SU-DHL-6 (cell line): ENCODE results near the gene FAM199X.

Source experiments
- H2AFZ ChIP-seq: fragments of 200-600 bp; sonication (generic); 2 replicates; pipeline ENCODE4 v1.6.1; 2014; ENCODE audit warnings: low read depth, mild to moderate bottlenecking, moderate library complexity, mixed read lengths, antibody characterized with exemption, low read length; ENCODE audit not compliant: severe bottlenecking
- H3F3A ChIP-seq: fragments of 200-600 bp; shearing (Covaris generic); 2 replicates; pipeline ENCODE4 v1.6.0; 2016; ENCODE audit warnings: antibody characterized with exemption, mild to moderate bottlenecking; ENCODE audit not compliant: insufficient read depth
- H3K27ac ChIP-seq: fragments of 200-600 bp; sonication (generic); 2 replicates; pipeline ENCODE4 v1.5.1; 2016; ENCODE audit warnings: low read depth, mild to moderate bottlenecking, low read length, moderate library complexity, mixed read lengths
- H3K27me3 ChIP-seq: fragments of 200-600 bp; sonication (generic), shearing (Covaris generic); 2 replicates; pipeline ENCODE4 v1.6.0; 2014; ENCODE audit warnings: mild to moderate bottlenecking, low read length
- H3K36me3 ChIP-seq: fragments of 200-600 bp; sonication (generic); 2 replicates; pipeline ENCODE4 v1.6.1; 2014; ENCODE audit warnings: mild to moderate bottlenecking, low read length, mixed read lengths
- H3K4me2 ChIP-seq: fragments of 300-600, 200-600 bp; shearing (Covaris generic), sonication (generic); 2 replicates; pipeline ENCODE4 v1.6.0; 2014; ENCODE audit warnings: low read length, low read depth, mild to moderate bottlenecking; ENCODE audit not compliant: poor library complexity, severe bottlenecking
- H3K4me3 ChIP-seq: fragments of 200-600 bp; sonication (generic); 2 replicates; pipeline ENCODE4 v1.5.1; 2014; ENCODE audit warnings: antibody characterized with exemption, low read length, mild to moderate bottlenecking, mixed read lengths; ENCODE audit not compliant: insufficient read depth, poor library complexity, severe bottlenecking
- H3K79me2 ChIP-seq: fragments of 200-600 bp; sonication (generic); 2 replicates; pipeline ENCODE4 v1.6.1; 2014; ENCODE audit warnings: mild to moderate bottlenecking, low read length, moderate library complexity; ENCODE audit not compliant: insufficient read depth
- H3K9ac ChIP-seq: fragments of 200-600 bp; sonication (generic); 2 replicates; pipeline ENCODE4 v1.7.0; 2014; ENCODE audit warnings: mild to moderate bottlenecking, low read length
- H3K9me2 ChIP-seq: fragments of 200-600 bp; sonication (generic); replicated peaks from 2 replicates; pipeline ENCODE4 v1.6.1; 2014; ENCODE audit warnings: low read length; ENCODE audit not compliant: insufficient read depth
- H3K9me3 ChIP-seq: fragments of 200-600 bp; sonication (generic); 2 replicates; pipeline ENCODE4 v1.6.1; 2014; ENCODE audit warnings: low read length, mixed read lengths; ENCODE audit not compliant: insufficient read depth
- H4K20me1 ChIP-seq: fragments of 200-600 bp; sonication (generic); 2 replicates; pipeline ENCODE4 v1.6.1; 2014; ENCODE audit warnings: low read depth, mild to moderate bottlenecking, antibody characterized with exemption, low read length, moderate library complexity, mixed read lengths
- EZH2phosphoT487 ChIP-seq: fragments of 200-600 bp; sonication (generic), shearing (Covaris generic); conservative IDR thresholded peaks from 2 replicates; pipeline ENCODE4 v1.6.1; 2018; ENCODE audit warnings: mild to moderate bottlenecking, antibody characterized with exemption, low read length, moderate library complexity, mixed read lengths
- TF ChIP-seq, protein P1 (sequence below): fragments of 200-600 bp; sonication (generic); IDR thresholded peaks from one replicate; pipeline ENCODE4 v1.5.1; 2017; ENCODE audit warnings: antibody characterized with exemption, mild to moderate bottlenecking, low read length, moderate library complexity; ENCODE audit not compliant: insufficient read depth, poor library complexity, severe bottlenecking

The FAM199X gene

DNA sequence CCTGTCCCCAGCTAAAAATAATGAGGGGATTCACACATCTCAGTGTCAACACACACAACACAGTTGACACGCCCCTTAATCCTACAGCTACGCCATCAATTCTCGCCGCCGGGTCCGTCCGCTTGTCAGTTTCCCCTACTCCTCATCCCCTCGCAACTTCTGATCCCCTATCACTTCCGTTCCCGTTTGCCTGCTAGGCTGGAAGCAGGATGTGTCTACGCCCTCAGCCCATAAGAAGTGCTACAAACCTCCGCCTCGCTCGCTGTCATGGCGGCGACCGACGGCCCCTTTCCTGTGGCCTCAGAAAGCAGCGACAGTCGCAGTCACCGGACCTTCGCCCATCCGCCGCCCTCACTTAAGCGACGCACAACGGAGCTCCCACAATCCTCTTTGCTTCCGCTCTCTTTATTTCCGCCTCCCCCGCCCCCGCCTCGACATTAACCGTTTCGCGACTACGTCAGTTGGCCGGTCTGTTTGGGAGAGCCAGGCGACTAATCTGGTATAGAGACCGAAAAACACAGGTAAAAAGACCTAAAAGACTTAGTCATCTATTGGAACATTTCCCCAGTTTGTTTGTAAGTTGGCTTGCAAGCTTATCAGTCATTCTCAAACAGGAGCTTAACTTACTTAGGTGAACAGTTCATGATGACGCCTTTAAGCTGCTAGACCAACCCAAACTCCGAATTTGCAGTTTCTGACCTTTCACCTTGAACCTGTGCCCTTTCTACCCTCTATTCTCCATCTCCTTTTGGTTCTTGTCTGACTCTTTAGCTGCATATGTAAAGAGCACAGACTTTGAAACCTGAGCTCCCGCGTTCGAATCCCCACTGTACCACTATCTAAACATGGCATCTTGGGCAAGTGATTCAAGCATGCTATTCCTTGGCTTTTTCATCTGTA is 9.4 kb upstream of the FAM199X start, which contains the start of gene SLC25A53:
Gene SLC25A53 (minus strand): TSS at position 380 of the 900 bp plus-strand sequence. CDS start 51,752 bp downstream, outside the sequence.
- Histone ChIP-seq H3K36me3 (no peaks in the 10 kb centered on the region), H3K27ac (peak within 1 kb of the TSS; percentile 80), H3K4me3 (peak within 1 kb of the TSS; percentile 69), H3K79me2 (peaks cover 16% of the 10 kb centered on the region; the same call in 1 of the 2 replicates), H3F3A (no peaks in the 10 kb centered on the region), H3K4me2 (peak within 1 kb of the TSS; percentile 89), H4K20me1 (no peaks in the 10 kb centered on the region), H3K27me3 (no peaks in the 10 kb centered on the region), H3K9ac (peak within 1 kb of the TSS; percentile 62), H3K9me3 (no peaks in the 10 kb centered on the region), H2AFZ (peak within 1 kb of the TSS; percentile 59), H3K9me2 (no peaks in the 10 kb centered on the region)
- no peak for TF ChIP-seq EZH2phosphoT487
- TF ChIP-seq, protein P1, sequence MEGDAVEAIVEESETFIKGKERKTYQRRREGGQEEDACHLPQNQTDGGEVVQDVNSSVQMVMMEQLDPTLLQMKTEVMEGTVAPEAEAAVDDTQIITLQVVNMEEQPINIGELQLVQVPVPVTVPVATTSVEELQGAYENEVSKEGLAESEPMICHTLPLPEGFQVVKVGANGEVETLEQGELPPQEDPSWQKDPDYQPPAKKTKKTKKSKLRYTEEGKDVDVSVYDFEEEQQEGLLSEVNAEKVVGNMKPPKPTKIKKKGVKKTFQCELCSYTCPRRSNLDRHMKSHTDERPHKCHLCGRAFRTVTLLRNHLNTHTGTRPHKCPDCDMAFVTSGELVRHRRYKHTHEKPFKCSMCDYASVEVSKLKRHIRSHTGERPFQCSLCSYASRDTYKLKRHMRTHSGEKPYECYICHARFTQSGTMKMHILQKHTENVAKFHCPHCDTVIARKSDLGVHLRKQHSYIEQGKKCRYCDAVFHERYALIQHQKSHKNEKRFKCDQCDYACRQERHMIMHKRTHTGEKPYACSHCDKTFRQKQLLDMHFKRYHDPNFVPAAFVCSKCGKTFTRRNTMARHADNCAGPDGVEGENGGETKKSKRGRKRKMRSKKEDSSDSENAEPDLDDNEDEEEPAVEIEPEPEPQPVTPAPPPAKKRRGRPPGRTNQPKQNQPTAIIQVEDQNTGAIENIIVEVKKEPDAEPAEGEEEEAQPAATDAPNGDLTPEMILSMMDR = no peak

DNA sequence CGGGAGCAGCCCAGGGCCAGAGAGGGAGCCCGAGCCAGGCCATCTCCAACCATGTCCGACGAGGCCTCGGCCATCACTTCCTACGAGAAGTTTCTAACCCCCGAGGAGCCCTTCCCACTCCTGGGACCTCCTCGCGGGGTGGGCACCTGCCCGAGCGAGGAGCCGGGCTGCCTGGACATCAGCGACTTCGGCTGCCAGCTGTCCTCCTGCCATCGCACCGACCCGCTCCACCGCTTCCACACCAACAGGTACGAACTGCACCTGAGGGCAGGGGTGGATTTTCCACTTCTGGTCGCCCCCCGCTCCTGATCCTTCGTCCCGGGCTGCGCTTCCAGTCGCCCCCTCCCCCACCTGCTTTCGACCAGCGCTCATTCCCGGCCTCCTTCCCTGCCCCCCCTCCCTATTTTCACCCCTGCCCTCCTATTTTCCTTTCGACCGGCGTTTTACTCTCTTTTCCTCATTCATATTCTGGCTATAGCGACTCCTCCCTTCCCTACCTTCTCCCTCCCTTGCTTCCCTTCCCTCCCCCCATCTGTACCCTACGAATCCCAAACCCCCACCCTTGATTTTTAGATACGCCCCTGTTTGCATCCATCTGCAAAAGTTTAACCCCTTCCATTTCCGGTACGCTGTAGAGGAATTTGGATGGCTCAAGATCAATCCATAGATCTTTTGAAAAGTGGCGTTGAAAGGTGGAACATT is 633 bp downstream of the FAM199X start:
- H3K9me2 ChIP-seq = no peaks in the 10 kb centered on the region
- H3K9ac ChIP-seq = peak overlapping the region; percentile 84
- no peaks in the 10 kb centered on the region for H3F3A ChIP-seq
- no peak overlapping the region for H3K27ac ChIP-seq
- H4K20me1 ChIP-seq = no peaks in the 10 kb centered on the region
- no peaks in the 10 kb centered on the region for H3K36me3 ChIP-seq
- H3K9me3 ChIP-seq = no peaks in the 10 kb centered on the region
- no peak for TF ChIP-seq EZH2phosphoT487
- peak overlapping the region; percentile 91 for H3K4me2 ChIP-seq
- peak overlapping the region; percentile 60 for H3K4me3 ChIP-seq
- no peaks in the 10 kb centered on the region for H3K27me3 ChIP-seq
- H2AFZ ChIP-seq = peak overlapping the region; percentile 26
- H3K79me2 ChIP-seq = peaks cover 47% of the 10 kb centered on the region

DNA sequence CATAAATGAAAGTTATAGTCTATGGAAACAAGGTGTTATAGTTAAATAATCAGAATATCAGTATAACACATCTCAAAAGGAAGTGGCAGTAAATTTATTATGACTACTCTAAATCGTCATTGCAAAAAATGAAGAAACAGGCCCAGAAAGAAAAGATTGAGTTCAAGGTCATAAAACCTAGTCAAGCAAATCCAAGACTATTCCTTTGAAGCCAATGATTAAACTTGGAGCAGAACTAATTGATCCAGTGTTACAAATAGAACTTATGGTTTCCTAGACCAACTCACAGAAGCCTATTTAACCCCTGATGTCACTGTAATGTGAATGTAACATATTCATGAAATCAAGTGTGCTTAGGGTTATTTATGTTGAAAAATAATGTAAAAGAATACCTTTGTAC is 1.9 kb downstream of the FAM199X start:
- Histone ChIP-seq H3K79me2 (peaks cover 47% of the 10 kb centered on the region), H3K9ac (peak overlapping the region; percentile 84; the same call in 1 of the 2 replicates), H3K4me3 (no peak overlapping the region), H3F3A (no peaks in the 10 kb centered on the region), H3K27me3 (no peaks in the 10 kb centered on the region), H2AFZ (no peak overlapping the region), H4K20me1 (no peaks in the 10 kb centered on the region), H3K9me2 (no peaks in the 10 kb centered on the region), H3K9me3 (no peaks in the 10 kb centered on the region), H3K27ac (no peak overlapping the region), H3K36me3 (no peaks in the 10 kb centered on the region), H3K4me2 (peak overlapping the region; percentile 91)
- no peak for TF ChIP-seq EZH2phosphoT487
- TF ChIP-seq, protein P1 = no peak
